Fibroblast of lung (primary cell): ENCODE data around the gene TAF5L. TPM values are rescaled to one million over a fixed set of nuclear protein-coding genes. Genes with fewer than 3 reads are reported as not detected.

Experiments
- DNase-seq, 2 donors: peaks; one replicate each; pipeline versions ENCODE4 v3.0.0 to v3.0.0-alpha.2; 2010; ENCODE audit warnings: low read depth in 2 of 2
- H2AFZ ChIP-seq: 2 replicates; pipeline ENCODE4 v1.5.1; 2012; ENCODE audit warnings: low read length, control low read depth, inconsistent platforms
- H3K27ac ChIP-seq: 2 replicates; pipeline ENCODE4 v1.5.1; 2011; ENCODE audit warnings: low read length, control low read depth; ENCODE audit not compliant: insufficient read depth
- H3K27me3 ChIP-seq: 2 replicates; pipeline ENCODE4 v1.5.1; 2011; ENCODE audit warnings: mild to moderate bottlenecking, low read length; ENCODE audit not compliant: control insufficient read depth, insufficient read depth
- H3K36me3 ChIP-seq: 2 replicates; pipeline ENCODE4 v1.5.1; 2011; ENCODE audit warnings: low read length; ENCODE audit not compliant: control insufficient read depth, insufficient read depth
- H3K4me1 ChIP-seq: 2 replicates; pipeline ENCODE4 v1.5.1; 2011; ENCODE audit warnings: low read length; ENCODE audit not compliant: control insufficient read depth, insufficient read depth; ENCODE audit errors: extremely low read depth
- H3K4me2 ChIP-seq: 2 replicates; pipeline ENCODE4 v1.5.1; 2011; ENCODE audit warnings: low read length, control low read depth; ENCODE audit not compliant: insufficient read depth; ENCODE audit errors: extremely low read depth
- H3K4me3 ChIP-seq, 4 experiments: fragments of 200-600 bp in 1 of 4; sonication (generic) in 1 of 4; replicated peaks in 1 of 4; 2 replicates each; pipeline ENCODE4 v1.5.1; 2011 to 2016; ENCODE audit warnings: low read length in 4 of 4, low read depth in 3 of 4, mild to moderate bottlenecking in 3 of 4, control low read depth in 2 of 4, inconsistent platforms in 1 of 4, mixed read lengths in 1 of 4; ENCODE audit not compliant: insufficient read depth in 1 of 4; ENCODE audit errors: control extremely low read depth in 1 of 4
- H3K79me2 ChIP-seq: 2 replicates; pipeline ENCODE4 v1.5.1; 2012; ENCODE audit warnings: mild to moderate bottlenecking, low read length, inconsistent platforms; ENCODE audit not compliant: control insufficient read depth, insufficient read depth
- H3K9ac ChIP-seq: 2 replicates; pipeline ENCODE4 v1.5.1; 2011; ENCODE audit warnings: mild to moderate bottlenecking, low read length, control low read depth; ENCODE audit not compliant: insufficient read depth
- H3K9me3 ChIP-seq: 2 replicates; pipeline ENCODE4 v1.5.1; 2012; ENCODE audit warnings: low read depth, low read length; ENCODE audit not compliant: control insufficient read depth, insufficient read depth
- H4K20me1 ChIP-seq: 2 replicates; pipeline ENCODE4 v1.5.1; 2011; ENCODE audit warnings: low read length; ENCODE audit not compliant: control insufficient read depth, insufficient read depth; ENCODE audit errors: extremely low read depth
- EZH2 ChIP-seq: IDR thresholded peaks from 2 replicates; pipeline ENCODE4 v1.5.1; 2012; ENCODE audit warnings: low read length, control low read depth, mild to moderate bottlenecking; ENCODE audit errors: missing control alignments
- polyA plus RNA-seq, 2 donors: library from polyadenylated mRNA; depleted of rRNA in 1 of 2; stranded (reverse) in 1 of 2; unstranded in 1 of 2; fragments of >200 nt; gene quantifications; 2 replicates each; pipeline ENCODE4 v1.2.1, GENCODE V29; 2011 to 2012; ENCODE audit warnings: missing spikeins in 1 of 2
- total RNA-seq: library from RNA; depleted of rRNA; stranded (reverse); fragments of >200 nt; gene quantifications from 2 replicates; pipeline ENCODE4 v1.2.1, GENCODE V29; 2014
- TF ChIP-seq, protein P1 (sequence below), 2 donors: IDR thresholded peaks in 1 of 2; conservative IDR thresholded peaks in 1 of 2; 1 replicate in 1 of 2; 2 replicates in 1 of 2; pipeline ENCODE4 v1.5.1; 2011 to 2012; ENCODE audit warnings: low read length in 2 of 2, control low read depth in 1 of 2, inconsistent platforms in 1 of 2, low read depth in 1 of 2, mild to moderate bottlenecking in 1 of 2

Gene TAF5L
- total and polyA plus RNA-seq, 2 donors (not counting 1 experiment from before 2014, with no cell fraction given), result 17.3 to 18.6 TPM

DNA sequence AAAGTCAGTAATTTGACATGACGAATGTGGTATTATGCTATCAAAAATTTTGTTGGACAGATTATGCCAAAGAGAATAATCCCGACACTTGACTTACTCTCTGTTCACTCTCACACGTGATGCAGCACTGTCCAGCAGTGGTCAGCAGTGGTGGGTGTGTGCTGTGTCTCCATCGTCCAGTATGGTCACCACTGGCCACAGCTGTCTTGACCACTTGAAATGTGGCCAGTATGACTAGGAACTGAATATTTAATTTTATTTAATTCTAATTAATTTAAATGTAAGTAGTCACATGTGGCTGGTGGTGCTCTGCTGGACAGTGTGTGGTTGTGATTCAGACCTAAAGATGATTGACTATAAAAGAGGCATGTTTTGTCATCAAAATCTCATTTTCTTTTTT lies 24.1 kb upstream of the TAF5L start:
- no peak overlapping the region for H3K27ac ChIP-seq
- H3K79me2 ChIP-seq, result no peaks in the 10 kb centered on the region
- H4K20me1 ChIP-seq, result no peaks in the 10 kb centered on the region
- no peaks in the 10 kb centered on the region for H3K9me3 ChIP-seq
- H3K9ac ChIP-seq, result no peak overlapping the region
- H2AFZ ChIP-seq, result no peak overlapping the region
- no peak overlapping the region for H3K4me2 ChIP-seq
- TF ChIP-seq EZH2, result no peak
- TF ChIP-seq, protein P1, sequence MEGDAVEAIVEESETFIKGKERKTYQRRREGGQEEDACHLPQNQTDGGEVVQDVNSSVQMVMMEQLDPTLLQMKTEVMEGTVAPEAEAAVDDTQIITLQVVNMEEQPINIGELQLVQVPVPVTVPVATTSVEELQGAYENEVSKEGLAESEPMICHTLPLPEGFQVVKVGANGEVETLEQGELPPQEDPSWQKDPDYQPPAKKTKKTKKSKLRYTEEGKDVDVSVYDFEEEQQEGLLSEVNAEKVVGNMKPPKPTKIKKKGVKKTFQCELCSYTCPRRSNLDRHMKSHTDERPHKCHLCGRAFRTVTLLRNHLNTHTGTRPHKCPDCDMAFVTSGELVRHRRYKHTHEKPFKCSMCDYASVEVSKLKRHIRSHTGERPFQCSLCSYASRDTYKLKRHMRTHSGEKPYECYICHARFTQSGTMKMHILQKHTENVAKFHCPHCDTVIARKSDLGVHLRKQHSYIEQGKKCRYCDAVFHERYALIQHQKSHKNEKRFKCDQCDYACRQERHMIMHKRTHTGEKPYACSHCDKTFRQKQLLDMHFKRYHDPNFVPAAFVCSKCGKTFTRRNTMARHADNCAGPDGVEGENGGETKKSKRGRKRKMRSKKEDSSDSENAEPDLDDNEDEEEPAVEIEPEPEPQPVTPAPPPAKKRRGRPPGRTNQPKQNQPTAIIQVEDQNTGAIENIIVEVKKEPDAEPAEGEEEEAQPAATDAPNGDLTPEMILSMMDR (conservative IDR thresholded peaks at IDR 0.05 in 1 of 2, IDR thresholded peaks at IDR 0.05 in 1 of 2; ENCODE audit: low read depth in 1 of 2, low read length in 2 of 2), result no peak
- H3K4me1 ChIP-seq, result no peaks in the 10 kb centered on the region
- H3K36me3 ChIP-seq, result peaks cover 18% of the 10 kb centered on the region
- no peak overlapping the region for H3K4me3 ChIP-seq
- H3K27me3 ChIP-seq, result no peaks in the 10 kb centered on the region
- no peak for DNase-seq

GRCh38 chr1:229648406-229648805 lies 22.5 kb upstream of the TAF5L start:
- no peaks in the 10 kb centered on the region for H3K4me1 ChIP-seq
- TF ChIP-seq, protein P1 (conservative IDR thresholded peaks at IDR 0.05 in 1 of 2, IDR thresholded peaks at IDR 0.05 in 1 of 2; ENCODE audit: low read depth in 1 of 2, low read length in 2 of 2), result no peak
- TF ChIP-seq EZH2, result no peak
- no peak overlapping the region for H3K9ac ChIP-seq
- H3K27me3 ChIP-seq, result no peaks in the 10 kb centered on the region
- H3K4me2 ChIP-seq, result no peak overlapping the region
- DNase-seq, result no peak
- H3K27ac ChIP-seq, result no peak overlapping the region
- H3K9me3 ChIP-seq, result no peaks in the 10 kb centered on the region
- no peaks in the 10 kb centered on the region for H3K79me2 ChIP-seq
- H3K36me3 ChIP-seq, result peaks cover 17% of the 10 kb centered on the region
- no peak overlapping the region for H3K4me3 ChIP-seq
- no peaks in the 10 kb centered on the region for H4K20me1 ChIP-seq
- no peak overlapping the region for H2AFZ ChIP-seq

DNA sequence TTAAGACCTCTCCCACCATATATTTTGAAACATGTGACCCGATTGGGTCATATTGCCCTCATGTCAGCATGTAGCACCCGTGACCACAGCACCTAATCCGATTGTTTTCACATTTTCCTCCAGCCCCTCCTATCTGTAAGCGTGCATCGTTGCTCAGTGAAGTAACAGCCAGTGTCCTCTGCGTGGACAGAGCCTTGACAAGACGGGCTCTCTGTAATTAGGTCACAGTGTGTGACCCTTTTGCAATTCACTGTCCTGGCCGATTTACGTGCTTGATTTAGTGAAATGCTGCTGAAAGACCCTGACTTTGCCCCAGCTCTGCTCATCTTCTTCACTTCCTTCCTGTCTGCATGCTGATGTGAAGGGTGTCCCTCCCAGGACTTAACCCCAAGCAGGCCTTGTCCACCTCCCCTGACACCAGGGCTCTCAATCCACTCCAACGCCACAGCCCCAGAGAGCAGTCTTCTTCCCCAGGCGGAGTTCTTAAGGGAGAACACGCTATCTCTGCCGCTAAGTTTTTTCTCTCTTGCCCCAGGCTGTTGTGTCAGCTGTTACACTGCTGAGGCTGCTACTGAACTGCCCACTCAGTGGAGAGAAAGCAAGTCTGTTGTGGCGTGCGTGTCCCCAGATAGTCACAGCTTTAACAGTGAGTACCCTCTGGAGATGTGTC lies 19.5 kb upstream of the TAF5L start:
- Histone ChIP-seq H3K27me3 (no peaks in the 10 kb centered on the region), H4K20me1 (no peaks in the 10 kb centered on the region), H3K36me3 (peaks cover 14% of the 10 kb centered on the region), H3K4me2 (no peak overlapping the region), H3K79me2 (peaks cover 2% of the 10 kb centered on the region), H3K27ac (no peak overlapping the region), H3K9me3 (no peaks in the 10 kb centered on the region), H3K4me1 (no peaks in the 10 kb centered on the region), H3K4me3 (no peak overlapping the region), H3K9ac (no peak overlapping the region), H2AFZ (no peak overlapping the region)
- DNase-seq, result no peak
- TF ChIP-seq, protein P1 (conservative IDR thresholded peaks at IDR 0.05 in 1 of 2, IDR thresholded peaks at IDR 0.05 in 1 of 2; ENCODE audit: low read depth in 1 of 2, low read length in 2 of 2), result no peak
- no peak for TF ChIP-seq EZH2
